Esophagus muscularis mucosa (tissue), 4 donors: ENCODE measurements around the gene PROB1. TPM values are rescaled to one million over a fixed set of nuclear protein-coding genes. Genes with fewer than 3 reads are reported as not detected.

Experiments
- DNase-seq: peaks from one replicate; pipeline ENCODE4 v3.0.0-alpha.2; 2017; ENCODE audit errors: extremely low spot score
- H3K27ac ChIP-seq, 4 donors: fragments of 200-600 bp; sonication (generic); replicated peaks in 1 of 4; 1 replicate in 3 of 4; 2 replicates in 1 of 4; pipeline ENCODE4 v1.5.1; 2016 to 2019; ENCODE audit warnings: mild to moderate bottlenecking in 1 of 4
- H3K27me3 ChIP-seq, 4 donors: fragments of 200-600 bp; sonication (generic); one replicate each; pipeline versions ENCODE4 v1.5.1 to v1.6.0; 2016 to 2019
- H3K36me3 ChIP-seq, 4 donors: fragments of 200-600 bp; sonication (generic); one replicate each; pipeline ENCODE4 v1.5.1; 2016 to 2019
- H3K4me1 ChIP-seq, 4 donors: fragments of 200-600 bp; sonication (generic); one replicate each; pipeline ENCODE4 v1.5.1; 2016 to 2019
- H3K4me3 ChIP-seq, 4 donors: fragments of 200-600 bp; sonication (generic); 1 replicate in 2 of 4; 2 replicates in 2 of 4; pipeline ENCODE4 v1.5.1; 2016 to 2019; ENCODE audit warnings: mild to moderate bottlenecking in 4 of 4, moderate library complexity in 1 of 4
- H3K9me3 ChIP-seq, 4 donors: fragments of 200-600 bp; sonication (generic); 1 replicate in 3 of 4; 2 replicates in 1 of 4; pipeline ENCODE4 v1.5.1; 2016 to 2019
- EP300 ChIP-seq: sonication (generic); formaldehyde crosslinking; IDR thresholded peaks from one replicate; pipeline ENCODE4 v1.6.1; 2017; ENCODE audit warnings: antibody characterized with exemption
- POLR2A ChIP-seq: fragments of 450-650 bp; IDR thresholded peaks from one replicate; pipeline ENCODE4 v1.6.1; 2017; ENCODE audit warnings: antibody characterized with exemption, moderate library complexity, mild to moderate bottlenecking, low read depth
- POLR2AphosphoS5 ChIP-seq, 2 donors: sonication (generic); formaldehyde crosslinking; IDR thresholded peaks; one replicate each; pipeline ENCODE4 v1.6.1; 2017; ENCODE audit warnings: antibody characterized with exemption in 2 of 2
- WGBS: methylation state at CpG from one replicate; pipeline ENCODE4 v1.1.5; 2018; 5-methylcytosine and 5-hydroxymethylcytosine counted together
- intact Hi-C: fragments of 100-400 bp; cut with DNase I; formaldehyde crosslinking; loops from one replicate; pipeline ENCODE4 v1.15.1; 2023
- total RNA-seq, 4 donors: library from RNA; depleted of rRNA; stranded (reverse); fragments of >200 nt; gene quantifications; one replicate each; pipeline versions ENCODE4 v1.1.0 to v1.2.1, GENCODE V29; 2016
- TF ChIP-seq, protein P1 (sequence below), 3 experiments: fragments of 200-600 bp in 2 of 3; fragments of 450-650 bp in 1 of 3; sonication (generic) in 2 of 3; IDR thresholded peaks; one replicate each; pipeline ENCODE4 v1.5.1; 2017 to 2019; ENCODE audit warnings: antibody characterized with exemption in 3 of 3, mild to moderate bottlenecking in 2 of 3, moderate library complexity in 1 of 3

The PROB1 gene
- total RNA-seq, 4 donors from 2014 or later = 2.5 to 11.0 (median 7.8) TPM

DNA sequence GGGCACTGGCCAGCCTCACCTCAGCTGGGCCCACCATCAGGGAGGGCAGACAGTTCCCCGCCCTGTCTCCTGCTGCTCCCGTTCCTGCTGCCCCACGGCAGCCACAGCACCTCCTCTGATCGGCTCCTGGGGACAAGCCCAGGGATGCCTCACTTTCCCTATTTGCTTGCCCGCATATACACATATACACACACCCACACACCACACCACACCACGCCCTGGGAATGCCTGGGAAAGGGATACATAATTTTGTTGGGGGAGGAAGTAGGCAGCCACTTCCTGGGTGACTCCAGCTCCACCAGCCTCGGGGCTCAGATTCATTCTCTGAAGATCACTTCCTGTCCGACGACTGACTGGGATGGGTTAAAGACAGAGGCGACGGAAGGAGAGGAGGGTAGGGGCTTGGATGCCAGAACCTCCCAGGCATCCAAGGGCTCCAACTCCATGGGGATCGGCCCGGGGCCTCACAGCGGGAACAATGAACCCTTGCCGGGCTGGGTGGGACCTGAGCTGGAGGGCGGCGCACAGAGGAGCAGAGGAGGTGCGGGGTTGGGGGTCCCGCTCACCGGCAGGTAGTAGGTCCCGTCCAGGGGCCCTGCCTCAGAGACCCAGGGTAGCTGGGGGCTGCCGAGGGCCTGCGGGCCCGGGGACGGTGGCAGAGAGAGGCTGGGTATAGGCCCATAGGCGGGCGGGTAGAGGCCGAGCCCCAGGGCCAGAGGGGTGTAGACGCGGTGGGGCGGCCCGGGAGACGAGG is 3.2 kb downstream of the PROB1 start:
- no peak for DNase-seq
- peak overlapping the region; percentile 11 to 49 (median 37) for H3K27ac ChIP-seq
- H3K4me1 ChIP-seq = peaks cover 59 to 70% (median 66%) of the 10 kb centered on the region in 4 donors
- TF ChIP-seq POLR2AphosphoS5 (IDR thresholded peaks at IDR 0.05) (no peak), POLR2A (no peak), EP300 (no peak)
- TF ChIP-seq, protein P1, sequence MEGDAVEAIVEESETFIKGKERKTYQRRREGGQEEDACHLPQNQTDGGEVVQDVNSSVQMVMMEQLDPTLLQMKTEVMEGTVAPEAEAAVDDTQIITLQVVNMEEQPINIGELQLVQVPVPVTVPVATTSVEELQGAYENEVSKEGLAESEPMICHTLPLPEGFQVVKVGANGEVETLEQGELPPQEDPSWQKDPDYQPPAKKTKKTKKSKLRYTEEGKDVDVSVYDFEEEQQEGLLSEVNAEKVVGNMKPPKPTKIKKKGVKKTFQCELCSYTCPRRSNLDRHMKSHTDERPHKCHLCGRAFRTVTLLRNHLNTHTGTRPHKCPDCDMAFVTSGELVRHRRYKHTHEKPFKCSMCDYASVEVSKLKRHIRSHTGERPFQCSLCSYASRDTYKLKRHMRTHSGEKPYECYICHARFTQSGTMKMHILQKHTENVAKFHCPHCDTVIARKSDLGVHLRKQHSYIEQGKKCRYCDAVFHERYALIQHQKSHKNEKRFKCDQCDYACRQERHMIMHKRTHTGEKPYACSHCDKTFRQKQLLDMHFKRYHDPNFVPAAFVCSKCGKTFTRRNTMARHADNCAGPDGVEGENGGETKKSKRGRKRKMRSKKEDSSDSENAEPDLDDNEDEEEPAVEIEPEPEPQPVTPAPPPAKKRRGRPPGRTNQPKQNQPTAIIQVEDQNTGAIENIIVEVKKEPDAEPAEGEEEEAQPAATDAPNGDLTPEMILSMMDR (IDR thresholded peaks at IDR 0.05) = no peak
- WGBS = 61% methylated on average over 17 of the region's 33 CpGs
- H3K27me3 ChIP-seq = peaks cover 0 to 37% (median 6%) of the 10 kb centered on the region in 4 donors
- peak overlapping the region; percentile 58 to 63 (median 62) for H3K4me3 ChIP-seq
- peaks cover 0 to 15% (median 0%) of the 10 kb centered on the region in 4 donors for H3K36me3 ChIP-seq
- intact Hi-C loops = no loop called here
- H3K9me3 ChIP-seq = no peaks in the 10 kb centered on the region

DNA sequence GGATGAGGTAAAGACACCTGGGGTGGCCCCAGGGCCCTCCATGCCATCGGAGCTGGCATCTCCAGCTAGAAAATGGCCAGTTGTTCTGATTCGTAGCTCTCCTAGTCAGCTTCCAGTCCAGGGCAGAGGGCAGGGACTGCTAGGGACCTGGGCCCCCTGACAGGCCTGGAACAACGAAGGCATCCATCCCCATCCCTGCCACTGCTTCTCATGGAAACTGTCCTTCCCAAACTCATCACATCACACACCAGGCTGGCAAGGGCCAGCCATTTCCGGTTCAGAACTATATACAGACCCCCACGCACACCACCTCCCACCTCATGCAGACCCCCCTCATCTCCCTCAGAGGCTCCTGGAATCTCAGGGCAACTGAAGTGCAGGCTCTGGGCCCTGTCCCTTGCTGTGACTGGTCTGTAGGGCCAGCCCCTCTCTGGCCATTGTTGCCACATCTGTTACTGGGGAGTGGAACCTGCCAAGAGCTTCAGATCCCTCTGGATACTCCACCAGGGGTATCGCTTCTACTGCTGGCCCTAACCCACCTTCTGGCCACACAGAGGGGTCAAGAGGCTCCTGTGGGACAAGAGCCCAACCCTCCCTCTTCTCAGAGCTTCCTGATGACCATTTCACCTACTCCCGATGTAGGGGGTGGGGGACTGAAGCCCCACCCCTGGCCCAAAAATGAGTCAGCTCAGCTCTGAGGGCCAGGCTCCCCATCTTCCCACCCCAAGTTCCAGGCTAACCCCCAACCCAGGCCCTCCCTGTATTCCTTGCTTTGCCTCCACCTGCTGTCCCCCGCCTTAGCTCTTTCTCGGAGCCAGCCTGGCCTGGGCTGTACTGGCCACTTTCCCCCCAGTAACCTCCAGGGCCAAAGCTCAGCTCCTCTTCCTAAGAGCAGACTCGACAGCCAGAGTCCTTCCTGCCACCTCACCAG is 4.0 kb downstream of the PROB1 start:
- Histone ChIP-seq H3K9me3 (no peaks in the 10 kb centered on the region), H3K36me3 (peaks cover 0 to 15% (median 0%) of the 10 kb centered on the region in 4 donors), H3K4me1 (peaks cover 58 to 67% (median 64%) of the 10 kb centered on the region in 4 donors), H3K4me3 (no peak overlapping the region), H3K27ac (peak overlapping the region in 3 of 4 donors; percentile 18 to 49 (median 41)), H3K27me3 (peaks cover 0 to 37% (median 6%) of the 10 kb centered on the region in 4 donors)
- WGBS = 82% methylated on average over 7 of the region's 10 CpGs
- TF ChIP-seq EP300 (no peak), POLR2A (no peak), POLR2AphosphoS5 (IDR thresholded peaks at IDR 0.05) (no peak)
- TF ChIP-seq, protein P1 (IDR thresholded peaks at IDR 0.05) = no peak
- DNase-seq = no peak
- intact Hi-C loops = no loop called here

DNA sequence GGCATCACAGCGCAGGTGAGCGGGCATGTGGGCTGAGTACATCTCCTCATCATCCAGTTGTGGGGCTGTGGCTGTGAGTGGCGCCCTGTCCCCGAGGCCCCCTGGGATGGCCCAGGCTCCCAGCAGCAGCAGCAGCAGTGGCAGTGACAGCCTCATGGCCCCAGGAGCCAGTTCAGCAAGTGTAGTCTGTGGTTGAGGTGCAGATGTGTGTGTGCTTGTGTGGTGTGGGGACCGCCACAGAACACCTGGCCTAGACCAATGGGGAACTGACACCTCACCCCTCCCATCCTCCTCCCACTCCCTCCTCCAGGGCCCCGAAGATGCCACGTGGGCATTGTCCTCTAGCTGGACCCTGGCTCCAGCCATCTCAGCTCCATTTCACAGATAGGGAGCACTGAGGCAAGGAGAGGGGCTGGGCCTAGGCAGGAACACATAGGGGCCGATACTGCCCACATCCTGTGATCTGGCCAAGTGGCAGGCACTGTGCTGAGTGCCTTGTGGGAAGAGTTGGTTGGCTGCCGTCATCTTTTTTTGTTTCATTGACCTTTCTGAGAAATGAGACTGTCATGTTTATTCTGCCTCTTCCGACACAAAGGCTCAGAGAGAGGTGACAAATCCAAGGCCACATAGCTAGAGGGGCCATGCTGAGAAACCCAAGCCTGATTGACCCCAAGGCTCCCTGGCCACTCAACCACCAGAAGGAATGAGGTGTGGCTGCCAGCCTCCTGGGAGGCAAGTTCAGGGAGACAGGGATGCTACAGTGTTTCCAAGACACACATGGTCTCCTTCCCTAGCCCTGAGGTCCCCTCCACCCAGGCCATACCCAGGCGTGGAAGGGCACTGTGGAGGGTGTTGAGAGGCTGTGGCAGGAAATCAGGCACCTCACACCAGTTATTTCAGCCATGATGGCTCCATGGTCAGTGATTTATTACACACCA is 4.9 kb downstream of the PROB1 start, which contains the start of gene MZB1:
MZB1 (minus strand) TSS at position 213 of the 938 bp plus-strand sequence; CDS start at position 156, 57 bp downstream.
- peaks cover 48 to 61% (median 55%) of the 10 kb centered on the region in 4 donors for H3K4me1 ChIP-seq
- TF ChIP-seq, protein P1 (IDR thresholded peaks at IDR 0.05) = no peak
- no peak for TF ChIP-seq EP300
- TF ChIP-seq POLR2AphosphoS5 (IDR thresholded peaks at IDR 0.05) = no peak
- no peak for TF ChIP-seq POLR2A
- H3K4me3 ChIP-seq = no peak within 1 kb of the TSS
- no peak for DNase-seq
- 81% methylated on average over 11 of the region's 11 CpGs for WGBS
- H3K36me3 ChIP-seq = peaks cover 0 to 15% (median 0%) of the 10 kb centered on the region in 4 donors
- intact Hi-C loops = no loop called here
- H3K9me3 ChIP-seq = no peaks in the 10 kb centered on the region
- H3K27ac ChIP-seq = peak within 1 kb of the TSS in 3 of 4 donors; percentile 18 to 49 (median 41)
- H3K27me3 ChIP-seq = peaks cover 0 to 32% (median 6%) of the 10 kb centered on the region in 4 donors

DNA sequence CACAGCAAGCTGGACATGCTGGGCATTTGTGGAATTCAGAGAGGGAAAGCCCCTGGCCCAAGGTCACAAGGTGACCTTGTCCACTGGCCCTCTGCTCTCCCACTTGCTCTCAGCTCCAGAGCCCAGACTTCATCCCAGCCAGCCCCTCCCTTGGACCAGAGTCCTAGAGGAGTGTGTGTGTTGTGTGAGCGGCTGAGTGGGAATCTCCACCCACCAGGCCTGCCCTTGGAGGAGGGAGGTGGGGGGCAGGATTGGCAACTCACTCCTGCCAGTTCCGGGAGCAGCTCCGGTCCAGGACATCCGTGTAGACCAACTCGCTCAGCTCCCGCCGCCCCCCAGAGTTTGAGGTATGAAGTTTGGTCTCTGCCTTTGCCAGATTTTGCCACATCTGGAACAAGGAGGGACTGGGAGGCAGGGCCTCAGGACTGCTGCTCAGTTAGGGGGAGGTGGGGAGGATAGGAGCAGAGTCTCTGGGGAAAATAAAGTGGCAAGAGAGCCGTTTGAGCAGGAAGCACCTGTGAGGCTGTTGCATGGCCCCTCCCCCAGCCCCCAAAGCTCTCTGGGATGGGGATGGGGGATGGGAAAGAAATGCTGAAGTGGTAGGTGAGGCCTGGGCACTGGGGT is 6.6 kb downstream of the PROB1 start:
- Histone ChIP-seq H3K4me3 (peak overlapping the region in 1 of 4 donors; percentile 34), H3K9me3 (no peaks in the 10 kb centered on the region), H3K36me3 (peaks cover 0 to 15% (median 0%) of the 10 kb centered on the region in 4 donors), H3K4me1 (peaks cover 36 to 55% (median 46%) of the 10 kb centered on the region in 4 donors), H3K27ac (no peak overlapping the region), H3K27me3 (peaks cover 0 to 15% (median 0%) of the 10 kb centered on the region in 4 donors)
- DNase-seq = no peak
- WGBS = 0% methylated on average over 1 of the region's 8 CpGs
- TF ChIP-seq EP300 (no peak), POLR2AphosphoS5 (IDR thresholded peaks at IDR 0.05) (peak; percentile 7 to 19)
- TF ChIP-seq, protein P1 (IDR thresholded peaks at IDR 0.05) = no peak
- intact Hi-C loops = no loop called here
